WTC11 (cell line): ENCODE measurements around the gene MOSMO. TPM values are rescaled to one million over a fixed set of nuclear protein-coding genes. Genes with fewer than 3 reads are reported as not detected.

Experiments
- ATAC-seq: fragments of 200-7000 bp; cut with Tn5 transposase; 2 replicates; pipeline ENCODE4 v1.10.0; 2021; ENCODE audit warnings: mild to moderate bottlenecking, moderate library complexity
- CTCF ChIA-PET: fragments of 300-600 bp; sonication (Branson Sonifier 250); formaldehyde crosslinking; loops from one replicate; lab custom pipeline; 2021; ENCODE audit warnings: antibody characterized with exemption; lab: Charles Lee
- POLR2A ChIA-PET: fragments of 350-600 bp; sonication (Branson Sonifier 250); formaldehyde crosslinking; loops from one replicate; lab custom pipeline; 2021; ENCODE audit warnings: antibody characterized with exemption; lab: Charles Lee
- DNase-seq: peaks from one replicate; pipeline ENCODE4 v3.0.0; 2021; ENCODE audit warnings: low spot score
- H3K27ac Mint-ChIP-seq: 2 replicates; pipeline ENCODE4 v1.8.0; 2021; ENCODE audit warnings: mixed read lengths
- H3K27me3 Mint-ChIP-seq: 2 replicates; pipeline ENCODE4 v1.8.0; 2021; ENCODE audit warnings: low read depth, mild to moderate bottlenecking, moderate library complexity, mixed read lengths
- H3K36me3 Mint-ChIP-seq: 2 replicates; pipeline ENCODE4 v1.8.0; 2021; ENCODE audit warnings: mixed read lengths
- H3K4me1 Mint-ChIP-seq: 2 replicates; pipeline ENCODE4 v1.8.0; 2022; ENCODE audit warnings: mixed read lengths
- H3K4me3 Mint-ChIP-seq: 2 replicates; pipeline ENCODE4 v1.8.0; 2021; ENCODE audit warnings: mild to moderate bottlenecking, moderate library complexity, mixed read lengths
- H3K9me3 Mint-ChIP-seq: 2 replicates; pipeline ENCODE4 v1.8.0; 2021; ENCODE audit warnings: mixed read lengths
- ETV6 ChIP-seq: sonication (generic); formaldehyde crosslinking; IDR thresholded peaks from 2 replicates; pipeline ENCODE4 v1.8.1; 2022; ENCODE audit warnings: mild to moderate bottlenecking, missing genetic modification reagents
- HMGXB4 ChIP-seq: sonication (generic); formaldehyde crosslinking; IDR thresholded peaks from 2 replicates; pipeline ENCODE4 v1.8.1; 2023; ENCODE audit warnings: mild to moderate bottlenecking, moderate library complexity, missing genetic modification reagents
- IRF2 ChIP-seq: sonication (generic); formaldehyde crosslinking; IDR thresholded peaks from 2 replicates; pipeline ENCODE4 v1.8.0; 2022; ENCODE audit warnings: low read depth, missing genetic modification reagents, borderline replicate concordance
- JAZF1 ChIP-seq: fragments of 250-450 bp; sonication (Bioruptor Pico); IDR thresholded peaks from 2 replicates; pipeline ENCODE4 v1.9.0; 2021; ENCODE audit warnings: moderate library complexity, mild to moderate bottlenecking, inconsistent platforms
- STAT6 ChIP-seq: sonication (generic); formaldehyde crosslinking; conservative IDR thresholded peaks from 2 replicates; pipeline ENCODE4 v1.8.1; 2023; ENCODE audit warnings: mild to moderate bottlenecking, low read depth, missing genetic modification reagents, moderate library complexity
- ZNF263 ChIP-seq: sonication (generic); formaldehyde crosslinking; IDR thresholded peaks from 2 replicates; pipeline ENCODE4 v1.8.1; 2022; ENCODE audit warnings: low read depth, mild to moderate bottlenecking, moderate library complexity, missing genetic modification reagents
- ZNF423 ChIP-seq: fragments of 250-450 bp; sonication (Bioruptor Pico); IDR thresholded peaks from 2 replicates; pipeline ENCODE4 v2.1.2; 2022; ENCODE audit warnings: mild to moderate bottlenecking, moderate library complexity
- ZNF425 ChIP-seq: fragments of 250-450 bp; sonication (Bioruptor Pico); conservative IDR thresholded peaks from 2 replicates; pipeline ENCODE4 v1.9.0; 2021; ENCODE audit warnings: mild to moderate bottlenecking
- ZNF532 ChIP-seq: fragments of 250-450 bp; sonication (Bioruptor Pico); IDR thresholded peaks from 2 replicates; pipeline ENCODE4 v1.9.0; 2021; ENCODE audit warnings: mild to moderate bottlenecking, borderline replicate concordance
- ZNF671 ChIP-seq: fragments of 250-450 bp; sonication (Bioruptor Pico); IDR thresholded peaks from 2 replicates; pipeline ENCODE4 v1.8.0; 2021; ENCODE audit warnings: mild to moderate bottlenecking
- total RNA-seq: library from RNA; stranded (reverse); gene quantifications from 3 replicates; pipeline ENCODE4 v1.2.3, GENCODE V29; 2021
- TF ChIP-seq, protein P1 (sequence below): fragments of 250-450 bp; sonication (Bioruptor Pico); IDR thresholded peaks from 2 replicates; pipeline ENCODE4 v1.8.0; 2021; ENCODE audit warnings: mild to moderate bottlenecking
- TF ChIP-seq, protein P2 (sequence below): sonication (generic); formaldehyde crosslinking; IDR thresholded peaks from 2 replicates; pipeline ENCODE4 v1.8.0; 2022; ENCODE audit warnings: mild to moderate bottlenecking, missing genetic modification reagents
- TF ChIP-seq, protein P3 (sequence below): fragments of 200-600 bp; IDR thresholded peaks from 2 replicates; pipeline ENCODE4 v1.8.0; 2022; ENCODE audit warnings: antibody characterized with exemption
- TF ChIP-seq, protein P4 (sequence below): sonication (generic); formaldehyde crosslinking; IDR thresholded peaks from 2 replicates; pipeline ENCODE4 v1.8.0; 2023; ENCODE audit warnings: missing genetic modification reagents
- TF ChIP-seq, protein P5 (sequence below): sonication (generic); formaldehyde crosslinking; IDR thresholded peaks from 2 replicates; pipeline ENCODE4 v1.8.1; 2023; ENCODE audit warnings: mild to moderate bottlenecking, missing genetic modification reagents
- TF ChIP-seq, protein P6 (sequence below): fragments of 250-450 bp; sonication (Bioruptor Pico); IDR thresholded peaks from 2 replicates; pipeline ENCODE4 v1.9.0; 2021; ENCODE audit warnings: moderate library complexity, mild to moderate bottlenecking, inconsistent platforms, borderline replicate concordance

Gene MOSMO
- total RNA-seq, 1 experiment from 2014 or later = 10.7 TPM

- TF ChIP-seq, protein P1, sequence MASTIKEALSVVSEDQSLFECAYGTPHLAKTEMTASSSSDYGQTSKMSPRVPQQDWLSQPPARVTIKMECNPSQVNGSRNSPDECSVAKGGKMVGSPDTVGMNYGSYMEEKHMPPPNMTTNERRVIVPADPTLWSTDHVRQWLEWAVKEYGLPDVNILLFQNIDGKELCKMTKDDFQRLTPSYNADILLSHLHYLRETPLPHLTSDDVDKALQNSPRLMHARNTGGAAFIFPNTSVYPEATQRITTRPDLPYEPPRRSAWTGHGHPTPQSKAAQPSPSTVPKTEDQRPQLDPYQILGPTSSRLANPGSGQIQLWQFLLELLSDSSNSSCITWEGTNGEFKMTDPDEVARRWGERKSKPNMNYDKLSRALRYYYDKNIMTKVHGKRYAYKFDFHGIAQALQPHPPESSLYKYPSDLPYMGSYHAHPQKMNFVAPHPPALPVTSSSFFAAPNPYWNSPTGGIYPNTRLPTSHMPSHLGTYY = no peak
- TF ChIP-seq, protein P2, sequence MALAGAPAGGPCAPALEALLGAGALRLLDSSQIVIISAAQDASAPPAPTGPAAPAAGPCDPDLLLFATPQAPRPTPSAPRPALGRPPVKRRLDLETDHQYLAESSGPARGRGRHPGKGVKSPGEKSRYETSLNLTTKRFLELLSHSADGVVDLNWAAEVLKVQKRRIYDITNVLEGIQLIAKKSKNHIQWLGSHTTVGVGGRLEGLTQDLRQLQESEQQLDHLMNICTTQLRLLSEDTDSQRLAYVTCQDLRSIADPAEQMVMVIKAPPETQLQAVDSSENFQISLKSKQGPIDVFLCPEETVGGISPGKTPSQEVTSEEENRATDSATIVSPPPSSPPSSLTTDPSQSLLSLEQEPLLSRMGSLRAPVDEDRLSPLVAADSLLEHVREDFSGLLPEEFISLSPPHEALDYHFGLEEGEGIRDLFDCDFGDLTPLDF (CRISPR knock-in tag) = no peak
Observed at GRCh38 chr16:22071331-22071910, 63.5 kb downstream of the MOSMO start (continued).

DNA sequence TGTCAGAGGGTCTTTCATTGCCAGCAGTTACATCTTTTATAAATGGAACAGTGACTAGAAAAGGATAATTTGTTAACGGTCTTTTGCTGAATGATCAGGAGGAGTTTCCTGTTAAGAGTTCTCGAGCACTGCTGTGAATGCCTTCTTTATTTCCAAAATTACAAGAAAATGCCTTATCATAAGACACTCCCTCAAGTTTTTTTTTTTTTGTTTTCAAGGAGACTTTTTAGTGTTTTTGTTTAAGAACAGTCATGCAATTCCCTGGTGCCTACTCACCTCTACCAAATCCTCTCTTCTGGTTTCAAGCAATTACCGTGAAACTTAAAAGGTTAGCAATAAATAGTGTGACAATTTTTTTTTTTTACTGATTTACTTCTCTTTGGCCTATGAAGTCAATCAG lies 65.4 kb downstream of the MOSMO start:
- no peaks in the 10 kb centered on the region; the same call in 1 of the 2 replicates for H3K4me1 Mint-ChIP-seq
- no peaks in the 10 kb centered on the region for H3K36me3 Mint-ChIP-seq
- POLR2A ChIA-PET = no interaction called here
- no peaks in the 10 kb centered on the region for H3K27me3 Mint-ChIP-seq
- no peaks in the 10 kb centered on the region for H3K9me3 Mint-ChIP-seq
- no peak overlapping the region for H3K27ac Mint-ChIP-seq
- CTCF ChIA-PET = interaction anchor here (0.5 to 4.0 kb wide), 4 partner anchors 17 to 63 kb away, joined by 3 to 23 read pairs (median 4); no protein-coding TSS in a partner anchor
- ATAC-seq = no peak
- no peak overlapping the region for H3K4me3 Mint-ChIP-seq
- no peak for DNase-seq
- TF ChIP-seq, protein P3, sequence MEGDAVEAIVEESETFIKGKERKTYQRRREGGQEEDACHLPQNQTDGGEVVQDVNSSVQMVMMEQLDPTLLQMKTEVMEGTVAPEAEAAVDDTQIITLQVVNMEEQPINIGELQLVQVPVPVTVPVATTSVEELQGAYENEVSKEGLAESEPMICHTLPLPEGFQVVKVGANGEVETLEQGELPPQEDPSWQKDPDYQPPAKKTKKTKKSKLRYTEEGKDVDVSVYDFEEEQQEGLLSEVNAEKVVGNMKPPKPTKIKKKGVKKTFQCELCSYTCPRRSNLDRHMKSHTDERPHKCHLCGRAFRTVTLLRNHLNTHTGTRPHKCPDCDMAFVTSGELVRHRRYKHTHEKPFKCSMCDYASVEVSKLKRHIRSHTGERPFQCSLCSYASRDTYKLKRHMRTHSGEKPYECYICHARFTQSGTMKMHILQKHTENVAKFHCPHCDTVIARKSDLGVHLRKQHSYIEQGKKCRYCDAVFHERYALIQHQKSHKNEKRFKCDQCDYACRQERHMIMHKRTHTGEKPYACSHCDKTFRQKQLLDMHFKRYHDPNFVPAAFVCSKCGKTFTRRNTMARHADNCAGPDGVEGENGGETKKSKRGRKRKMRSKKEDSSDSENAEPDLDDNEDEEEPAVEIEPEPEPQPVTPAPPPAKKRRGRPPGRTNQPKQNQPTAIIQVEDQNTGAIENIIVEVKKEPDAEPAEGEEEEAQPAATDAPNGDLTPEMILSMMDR = no peak
- TF ChIP-seq ZNF263 (CRISPR knock-in tag) (no peak), HMGXB4 (CRISPR knock-in tag) (no peak), IRF2 (CRISPR knock-in tag) (no peak), ZNF423 (CRISPR knock-in tag) (no peak), ETV6 (CRISPR knock-in tag) (no peak), ZNF532 (CRISPR knock-in tag) (no peak), JAZF1 (CRISPR knock-in tag) (no peak), ZNF425 (CRISPR knock-in tag) (no peak), STAT6 (no peak), ZNF671 (CRISPR knock-in tag) (no peak)
- TF ChIP-seq, protein P4, sequence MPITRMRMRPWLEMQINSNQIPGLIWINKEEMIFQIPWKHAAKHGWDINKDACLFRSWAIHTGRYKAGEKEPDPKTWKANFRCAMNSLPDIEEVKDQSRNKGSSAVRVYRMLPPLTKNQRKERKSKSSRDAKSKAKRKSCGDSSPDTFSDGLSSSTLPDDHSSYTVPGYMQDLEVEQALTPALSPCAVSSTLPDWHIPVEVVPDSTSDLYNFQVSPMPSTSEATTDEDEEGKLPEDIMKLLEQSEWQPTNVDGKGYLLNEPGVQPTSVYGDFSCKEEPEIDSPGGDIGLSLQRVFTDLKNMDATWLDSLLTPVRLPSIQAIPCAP (CRISPR knock-in tag) = no peak
- TF ChIP-seq, protein P5, sequence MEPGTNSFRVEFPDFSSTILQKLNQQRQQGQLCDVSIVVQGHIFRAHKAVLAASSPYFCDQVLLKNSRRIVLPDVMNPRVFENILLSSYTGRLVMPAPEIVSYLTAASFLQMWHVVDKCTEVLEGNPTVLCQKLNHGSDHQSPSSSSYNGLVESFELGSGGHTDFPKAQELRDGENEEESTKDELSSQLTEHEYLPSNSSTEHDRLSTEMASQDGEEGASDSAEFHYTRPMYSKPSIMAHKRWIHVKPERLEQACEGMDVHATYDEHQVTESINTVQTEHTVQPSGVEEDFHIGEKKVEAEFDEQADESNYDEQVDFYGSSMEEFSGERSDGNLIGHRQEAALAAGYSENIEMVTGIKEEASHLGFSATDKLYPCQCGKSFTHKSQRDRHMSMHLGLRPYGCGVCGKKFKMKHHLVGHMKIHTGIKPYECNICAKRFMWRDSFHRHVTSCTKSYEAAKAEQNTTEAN = no peak
- TF ChIP-seq, protein P6, sequence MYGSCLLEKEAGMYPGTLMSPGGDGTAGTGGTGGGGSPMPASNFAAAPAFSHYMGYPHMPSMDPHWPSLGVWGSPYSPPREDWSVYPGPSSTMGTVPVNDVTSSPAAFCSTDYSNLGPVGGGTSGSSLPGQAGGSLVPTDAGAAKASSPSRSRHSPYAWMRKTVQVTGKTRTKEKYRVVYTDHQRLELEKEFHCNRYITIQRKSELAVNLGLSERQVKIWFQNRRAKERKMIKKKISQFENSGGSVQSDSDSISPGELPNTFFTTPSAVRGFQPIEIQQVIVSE = no peak
